Activated CD8-positive, alpha-beta memory T cell treated with anti-CD3 and anti-CD28 coated beads, Interleukin-2, amount 50 U/mL, for 48 hours (primary cell): ENCODE data around the gene PIERCE2.
A peak's percentile ranks its signal among the peaks of the same experiment; 100 is the strongest.
"Not testable (repeated sequence)": the region's sequence is repeated elsewhere in the genome, so short reads cannot be mapped to it uniquely, and the experiment has no call there.

ENCODE experiments used
- DNase-seq: peaks from one replicate; pipeline ENCODE4 v3.0.0-alpha.2; 2020

The PIERCE2 gene, protein sequence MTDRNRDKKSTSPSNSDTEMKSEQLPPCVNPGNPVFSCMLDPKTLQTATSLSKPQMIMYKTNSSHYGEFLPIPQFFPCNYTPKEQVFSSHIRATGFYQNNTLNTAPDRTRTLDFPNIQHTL

GRCh38 chr15:55408012-55408928 lies at the start of gene PIERCE2, which contains the start of gene CCPG1:
PIERCE2 (plus strand) TSS chr15:55408495; CDS start chr15:55408769, 274 bp downstream.
CCPG1 (minus strand) TSS chr15:55408359; CDS start chr15:55389424, 18,935 bp downstream.
- peak; percentile 91 for DNase-seq

GRCh38 chr15:55360256-55360655 lies 48.0 kb upstream of the PIERCE2 start:
- no peak for DNase-seq

DNA sequence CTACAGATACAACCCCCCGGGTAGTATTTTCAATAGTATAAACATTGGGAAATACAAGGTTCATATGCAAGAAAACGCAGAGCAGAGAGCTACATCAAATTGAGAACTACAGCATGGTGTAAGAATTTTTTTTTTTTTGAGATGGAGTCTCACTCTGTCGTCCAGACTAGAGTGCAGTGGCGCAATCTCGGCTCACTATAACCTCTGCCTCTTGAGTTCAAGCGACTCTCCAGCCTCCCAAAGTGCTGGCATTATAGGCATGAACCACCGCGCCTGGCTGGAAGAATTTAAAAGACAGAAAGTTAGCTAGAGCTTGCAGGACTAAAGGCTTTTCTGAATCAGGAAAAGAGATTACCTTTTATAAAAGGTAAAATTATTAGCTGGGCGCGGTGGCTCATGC lies 47.2 kb upstream of the PIERCE2 start:
- no peak for DNase-seq

- DNase-seq = no peak
Measured at GRCh38 chr15:55362641-55363040, 45.7 kb upstream of the PIERCE2 start.

GRCh38 chr15:55366981-55367380 lies 41.3 kb upstream of the PIERCE2 start:
- no peak for DNase-seq

DNA sequence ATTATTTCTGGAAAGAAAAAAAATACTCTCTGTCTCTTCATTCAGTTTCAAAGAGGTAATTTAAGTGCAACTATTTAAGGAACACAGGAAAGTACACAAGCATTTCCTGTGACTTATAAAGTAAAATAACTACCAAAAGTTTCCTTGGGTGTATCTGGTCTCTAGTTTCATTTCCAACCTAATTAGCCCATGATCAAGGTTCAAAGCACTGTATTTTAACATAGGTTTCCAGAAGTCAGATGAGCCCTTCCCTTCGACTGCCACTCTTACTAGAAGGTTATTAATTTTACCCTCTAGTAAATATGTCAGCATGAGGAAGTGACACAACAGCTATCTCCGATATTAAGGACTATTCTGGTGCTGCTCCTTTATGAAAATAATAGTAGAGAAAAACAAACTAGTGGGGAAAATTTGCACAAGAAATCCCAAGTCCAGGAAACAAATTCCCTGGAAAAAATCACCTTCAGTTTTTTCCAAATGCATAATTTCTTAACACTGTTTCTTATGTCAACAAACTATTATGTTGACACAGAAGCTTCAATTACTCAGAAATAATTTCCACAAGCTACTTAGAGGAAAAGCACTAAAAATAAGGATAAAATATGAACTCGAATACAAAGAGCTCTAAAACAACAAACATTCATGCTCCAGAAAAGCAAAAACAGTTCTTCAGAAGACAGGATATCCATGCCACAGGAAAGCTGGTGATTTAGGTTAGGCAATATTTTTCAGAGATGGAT lies 35.4 kb upstream of the PIERCE2 start:
- no peak for DNase-seq

- DNase-seq = no peak
Measured at GRCh38 chr15:55379095-55379494, 29.2 kb upstream of the PIERCE2 start.

DNA sequence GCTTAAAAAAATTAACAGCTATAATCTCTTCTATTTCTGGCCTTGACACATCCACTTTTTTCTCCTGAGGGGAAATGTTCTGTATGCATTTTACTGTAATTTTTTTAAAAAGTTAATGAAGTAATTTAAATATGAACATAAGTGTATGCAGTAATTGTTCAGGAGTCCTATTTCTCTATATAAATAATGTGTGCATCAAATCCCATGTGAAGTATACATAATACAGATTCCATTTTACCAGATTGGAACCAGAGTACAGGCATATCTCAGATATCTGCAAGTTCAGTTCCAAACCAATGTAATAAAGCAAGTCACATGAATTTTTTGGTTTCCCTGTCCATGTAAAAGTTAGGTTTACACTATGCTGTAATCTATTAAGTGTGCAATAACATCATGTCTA lies 26.7 kb upstream of the PIERCE2 start:
- DNase-seq = no peak

- no peak for DNase-seq
Measured at GRCh38 chr15:55383687-55384086, 24.6 kb upstream of the PIERCE2 start.

- no peak for DNase-seq
Measured at GRCh38 chr15:55387027-55387426, 21.3 kb upstream of the PIERCE2 start.

DNA sequence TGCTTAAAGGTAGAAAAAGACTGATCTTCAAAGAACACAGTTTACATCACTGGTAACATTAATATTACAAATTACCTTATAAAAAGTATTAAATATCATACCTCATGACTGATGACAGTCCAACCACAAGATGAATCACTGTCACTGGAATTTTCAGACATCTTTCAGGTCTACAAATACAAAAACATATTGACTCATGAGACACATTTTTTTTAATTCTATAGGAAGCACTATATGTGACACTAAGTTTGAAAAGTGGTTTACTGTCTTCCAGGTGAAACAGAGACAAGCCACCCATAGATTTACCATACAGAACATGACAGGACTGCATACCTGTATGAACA lies 19.1 kb upstream of the PIERCE2 start:
- DNase-seq = no peak

DNA sequence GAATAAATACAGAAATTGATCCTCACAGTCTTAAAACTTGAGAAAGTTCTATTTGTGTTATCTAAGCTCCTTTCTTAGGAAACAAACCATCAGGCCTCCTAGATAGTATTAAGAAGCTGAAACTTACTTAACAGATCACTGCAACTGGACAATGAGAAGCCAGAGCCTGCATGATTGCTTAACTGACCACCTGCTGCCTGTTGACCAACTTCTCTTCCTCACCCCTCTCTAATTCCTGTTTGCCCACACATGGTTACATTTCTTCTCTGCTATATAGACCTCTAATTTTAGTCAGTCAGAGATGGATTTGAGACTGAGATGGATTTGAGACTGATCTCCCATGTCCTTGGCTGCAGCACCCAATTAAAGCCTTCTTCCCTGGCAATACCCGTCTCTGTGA lies 13.6 kb upstream of the PIERCE2 start:
- no peak for DNase-seq

GRCh38 chr15:55398243-55398642 lies 10.1 kb upstream of the PIERCE2 start:
- no peak for DNase-seq

DNA sequence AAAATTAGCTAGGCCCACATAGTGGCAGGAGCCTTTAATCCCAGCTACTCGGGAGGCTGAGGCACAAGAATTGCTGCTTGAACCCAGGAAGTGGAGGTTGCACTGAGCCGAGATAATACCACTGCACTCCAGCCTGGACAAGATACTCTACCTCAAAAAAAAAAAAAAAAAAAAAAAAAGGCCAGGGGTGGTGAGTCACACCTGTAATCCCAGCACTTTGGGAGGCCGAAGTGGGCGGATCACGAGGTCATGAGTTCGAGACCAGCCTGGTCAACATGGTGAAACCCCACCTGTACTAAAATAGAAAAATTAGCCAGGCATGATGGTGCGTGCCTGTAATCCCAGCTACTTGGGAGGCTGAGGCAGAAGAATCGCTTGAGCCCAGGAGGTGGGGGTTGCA lies 8.2 kb upstream of the PIERCE2 start:
- DNase-seq = not testable (repeated sequence)

DNA sequence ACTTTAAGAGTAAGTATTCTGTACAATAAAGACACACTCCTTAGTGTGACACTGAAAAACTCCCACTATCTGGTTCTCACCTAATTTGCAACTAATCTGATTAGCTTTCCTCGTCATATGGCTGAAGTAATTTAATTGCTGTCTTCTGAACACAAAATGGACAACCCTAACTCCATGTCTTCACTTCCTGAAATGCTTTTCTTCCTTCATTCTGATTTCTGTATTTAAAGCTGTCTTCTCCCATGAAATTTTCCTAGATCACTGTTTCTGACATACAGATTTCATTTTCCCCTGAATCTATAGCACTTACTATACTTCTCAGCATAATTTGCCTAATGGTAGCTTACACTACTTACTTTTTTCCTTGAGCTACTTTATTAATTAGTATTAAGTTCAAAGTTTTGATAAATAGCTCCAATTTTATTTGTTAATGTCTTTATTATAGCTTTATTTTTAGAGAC lies 6.5 kb upstream of the PIERCE2 start:
- DNase-seq = no peak

- no peak for DNase-seq
Measured at GRCh38 chr15:55402707-55403106, 5.6 kb upstream of the PIERCE2 start.

DNA sequence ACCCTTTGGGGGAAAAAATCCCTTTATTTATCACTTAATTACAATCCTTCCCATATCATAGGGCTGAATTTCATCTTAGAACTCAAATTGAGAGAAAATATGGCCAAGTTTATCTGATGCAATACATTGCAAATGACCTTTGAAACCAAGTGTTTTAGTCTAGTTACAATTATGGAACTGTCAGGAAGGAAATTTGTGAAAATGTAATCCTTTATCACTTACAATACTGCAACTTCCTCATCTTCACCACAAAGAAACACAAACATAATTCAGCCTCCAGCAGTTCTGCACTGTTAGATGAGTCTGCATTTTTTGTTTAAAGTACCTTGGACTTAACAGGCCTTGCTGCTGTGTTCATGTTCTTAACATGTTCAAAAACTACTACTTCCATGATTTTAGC lies 4.8 kb upstream of the PIERCE2 start:
- DNase-seq = no peak

GRCh38 chr15:55407498-55408011 lies 740 bp upstream of the PIERCE2 start:
- no peak for DNase-seq

DNA sequence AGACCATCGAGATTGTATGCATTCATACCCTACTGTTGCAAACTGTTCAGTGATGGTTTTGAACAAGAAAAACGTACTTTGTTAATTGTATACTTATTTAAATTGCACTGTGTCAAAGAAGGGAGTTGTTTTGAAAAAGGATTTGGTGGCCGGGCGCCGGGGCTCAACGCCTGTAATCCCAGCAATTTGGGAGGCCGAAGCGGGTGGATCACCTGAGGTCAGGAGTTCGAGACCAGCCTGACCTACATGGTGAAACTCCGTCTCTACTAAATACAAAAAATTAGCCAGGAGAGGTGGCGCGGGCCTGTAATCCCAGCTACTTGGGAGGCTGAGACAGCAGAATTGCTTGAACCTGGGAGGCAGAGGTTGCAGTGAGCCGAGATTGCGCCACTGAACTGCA lies 681 bp downstream of the PIERCE2 start:
- DNase-seq = not testable (repeated sequence)

GRCh38 chr15:55417678-55418077 lies 9.4 kb downstream of the PIERCE2 start:
- not testable (repeated sequence) for DNase-seq

GRCh38 chr15:55420171-55420866 lies 12.0 kb downstream of the PIERCE2 start:
- DNase-seq = no peak

DNA sequence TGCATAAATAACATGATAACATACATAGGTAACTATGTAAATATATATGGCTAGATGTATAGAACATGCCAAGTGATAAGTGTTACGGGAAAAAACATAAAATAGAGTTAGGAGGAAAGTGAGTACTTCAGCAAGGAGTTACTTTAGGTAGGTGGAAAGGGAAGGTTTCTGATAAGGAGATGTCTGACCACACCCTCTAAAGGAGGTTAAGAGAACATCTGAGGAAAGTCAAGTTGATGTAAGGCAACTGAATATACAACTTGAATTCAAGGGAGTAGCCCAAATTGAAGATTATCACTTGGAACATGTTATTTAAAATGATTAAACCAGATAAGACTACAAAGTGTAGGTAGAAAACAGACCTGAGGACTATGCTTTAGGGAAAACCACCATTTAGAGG lies 13.8 kb downstream of the PIERCE2 start:
- no peak for DNase-seq
